ENCODE measurements around the gene MRPS15. TPM values are rescaled to one million over a fixed set of nuclear protein-coding genes. Genes with fewer than 3 reads are reported as not detected.

MRPS15 gene
- total RNA-seq = 175 and 183 TPM in 2 replicates

GRCh38 chr1:36463803-36464604 lies at the start of gene MRPS15:
TSS of gene MRPS15 (minus strand) at chr1:36464384. CDS start at chr1:36464275, 109 bp downstream.

GRCh38 chr1:36482724-36483388 lies 18.7 kb upstream of the MRPS15 start, which contains the start of gene CSF3R:
TSS of gene CSF3R (minus strand) at chr1:36482913. CDS start at chr1:36479496, 3,417 bp downstream.

GRCh38 chr1:36450270-36450918 lies 13.8 kb downstream of the MRPS15 start, which contains the start of gene OSCP1:
TSS of gene OSCP1 (minus strand) at chr1:36450451. CDS start at chr1:36450369, 82 bp downstream.

Other genes with a start within 250 kb of the MRPS15 start
- gene THRAP3, start 239.9 kb downstream of the MRPS15 start, total RNA-seq = 83.1 and 103 TPM in 2 replicates
- gene SH3D21, start 158.0 kb downstream of the MRPS15 start, total RNA-seq = 1.3 and 1.8 TPM in 2 replicates
- 319 and 343 TPM in 2 replicates for gene EVA1B, start 140.7 kb downstream of the MRPS15 start, total RNA-seq
- gene STK40, start 78.5 kb downstream of the MRPS15 start, total RNA-seq = 19.6 and 23.9 TPM in 2 replicates
- gene LSM10, start 66.5 kb downstream of the MRPS15 start, total RNA-seq = 48.8 and 59.3 TPM in 2 replicates
- 9.8 and 10.1 TPM in 2 replicates for gene OSCP1, start 13.9 kb downstream of the MRPS15 start, total RNA-seq
- not detected in 2 replicates for gene CSF3R, start 18.5 kb upstream of the MRPS15 start, total RNA-seq

Measured in bronchus fibroblast of lung (primary cell).